GM23338 (cell line): ENCODE measurements around the gene CAMSAP1.

Experiments used
- CREB1 ChIP-seq: fragments of 250-450 bp; sonication (Bioruptor Pico); IDR thresholded peaks from 2 replicates; pipeline ENCODE4 v1.5.0; 2020; ENCODE audit warnings: low read depth, mild to moderate bottlenecking, moderate library complexity
- CTCF ChIP-seq, 2 experiments: fragments of 200-600 bp in 1 of 2; sonication (generic) in 1 of 2; conservative IDR thresholded peaks; 2 replicates each; pipeline versions ENCODE4 v1.5.1 to v1.6.1; 2016 to 2017; ENCODE audit warnings: antibody characterized with exemption in 2 of 2, low read depth in 2 of 2, mild to moderate bottlenecking in 2 of 2, moderate library complexity in 1 of 2
- ETS1 ChIP-seq: IDR thresholded peaks from 2 replicates; pipeline ENCODE4 v1.6.1; 2016; ENCODE audit warnings: antibody characterized with exemption
- EZH2 ChIP-seq: fragments of 200-600 bp; sonication (generic); IDR thresholded peaks from one replicate; pipeline ENCODE4 v1.8.0; 2017; ENCODE audit warnings: antibody characterized with exemption, mild to moderate bottlenecking, low read depth; ENCODE audit not compliant: unreplicated experiment
- EZH2phosphoT487 ChIP-seq: fragments of 200-600 bp; sonication (generic); IDR thresholded peaks from one replicate; pipeline ENCODE4 v1.8.1; 2018; ENCODE audit warnings: antibody characterized with exemption; ENCODE audit not compliant: unreplicated experiment
- JUNB ChIP-seq: IDR thresholded peaks from one replicate; pipeline ENCODE4 v1.6.1; 2016; ENCODE audit warnings: antibody characterized with exemption; ENCODE audit not compliant: unreplicated experiment
- NANOG ChIP-seq: IDR thresholded peaks from 2 replicates; pipeline ENCODE4 v1.6.1; 2016; ENCODE audit warnings: antibody characterized with exemption, borderline replicate concordance
- POLR2AphosphoS5 ChIP-seq: IDR thresholded peaks from 2 replicates; pipeline ENCODE4 v1.6.1; 2016; ENCODE audit warnings: antibody characterized with exemption, low read depth
- REST ChIP-seq: IDR thresholded peaks from one replicate; pipeline ENCODE4 v1.6.1; 2018; ENCODE audit warnings: antibody characterized with exemption; ENCODE audit not compliant: unreplicated experiment
- STAT1 ChIP-seq: IDR thresholded peaks from one replicate; pipeline ENCODE4 v1.6.1; 2016; ENCODE audit warnings: antibody characterized with exemption; ENCODE audit not compliant: unreplicated experiment
- ZNF114 ChIP-seq: fragments of 250-450 bp; sonication (Bioruptor Pico); IDR thresholded peaks from 2 replicates; pipeline ENCODE4 v1.5.0; 2020; ENCODE audit warnings: mild to moderate bottlenecking, moderate library complexity
- ZNF331 ChIP-seq: fragments of 250-450 bp; sonication (Bioruptor Pico); IDR thresholded peaks from 2 replicates; pipeline ENCODE4 v1.5.0; 2020; ENCODE audit warnings: low read depth, mild to moderate bottlenecking, moderate library complexity
- ZNF462 ChIP-seq: fragments of 250-450 bp; sonication (Bioruptor Pico); IDR thresholded peaks from 2 replicates; pipeline ENCODE4 v1.5.0; 2020; ENCODE audit warnings: mild to moderate bottlenecking, moderate library complexity

GRCh38 chr9:135798263-135798585 is 109.1 kb downstream of the CAMSAP1 start:
- TF ChIP-seq CTCF (conservative IDR thresholded peaks at IDR 0.05; ENCODE audit: low read depth in 2 of 2) (no peak), REST (no peak), EZH2phosphoT487 (no peak), ZNF114 (no peak), JUNB (no peak), EZH2 (no peak), POLR2AphosphoS5 (no peak), CREB1 (CRISPR knock-in tag) (no peak), ETS1 (no peak), STAT1 (no peak), NANOG (no peak), ZNF462 (CRISPR knock-in tag) (no peak), ZNF331 (CRISPR knock-in tag) (no peak)
